ENCODE data around the gene RRAS2. TPM values are rescaled to one million over a fixed set of nuclear protein-coding genes. Genes with fewer than 3 reads are reported as not detected.

Gene RRAS2
- total RNA-seq, 1 donor from 2014 or later = 45.5 TPM

DNA sequence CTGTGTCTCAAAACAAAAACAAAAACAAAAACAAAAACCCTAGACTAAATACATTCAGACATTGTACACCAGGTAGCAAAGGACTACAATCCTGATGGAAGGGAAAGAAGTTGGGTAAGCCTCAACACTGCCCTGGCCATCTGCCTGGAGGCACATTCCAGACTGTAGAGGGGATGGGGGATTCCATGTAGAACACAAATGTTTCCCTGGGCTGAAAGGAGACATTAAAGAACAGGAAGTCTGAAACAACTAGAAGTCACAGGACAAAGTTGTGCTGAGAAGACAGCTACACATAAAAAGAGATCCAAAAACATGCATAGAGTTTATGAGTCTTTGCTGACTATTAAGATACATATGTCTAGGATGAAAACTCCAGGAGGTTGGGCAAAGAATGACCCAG, 83.9 kb downstream of the RRAS2 start:
- H3K4me3 Mint-ChIP-seq (ENCODE audit: low read depth) = no peak overlapping the region
- H3K27me3 Mint-ChIP-seq = no peaks in the 10 kb centered on the region
- H3K4me1 Mint-ChIP-seq (ENCODE audit: low read depth) = no peaks in the 10 kb centered on the region
- H3K36me3 Mint-ChIP-seq (ENCODE audit: insufficient read depth) = peaks cover 20% of the 10 kb centered on the region
- H3K27ac Mint-ChIP-seq = peak overlapping the region; percentile 70
- TF ChIP-seq, protein P1, sequence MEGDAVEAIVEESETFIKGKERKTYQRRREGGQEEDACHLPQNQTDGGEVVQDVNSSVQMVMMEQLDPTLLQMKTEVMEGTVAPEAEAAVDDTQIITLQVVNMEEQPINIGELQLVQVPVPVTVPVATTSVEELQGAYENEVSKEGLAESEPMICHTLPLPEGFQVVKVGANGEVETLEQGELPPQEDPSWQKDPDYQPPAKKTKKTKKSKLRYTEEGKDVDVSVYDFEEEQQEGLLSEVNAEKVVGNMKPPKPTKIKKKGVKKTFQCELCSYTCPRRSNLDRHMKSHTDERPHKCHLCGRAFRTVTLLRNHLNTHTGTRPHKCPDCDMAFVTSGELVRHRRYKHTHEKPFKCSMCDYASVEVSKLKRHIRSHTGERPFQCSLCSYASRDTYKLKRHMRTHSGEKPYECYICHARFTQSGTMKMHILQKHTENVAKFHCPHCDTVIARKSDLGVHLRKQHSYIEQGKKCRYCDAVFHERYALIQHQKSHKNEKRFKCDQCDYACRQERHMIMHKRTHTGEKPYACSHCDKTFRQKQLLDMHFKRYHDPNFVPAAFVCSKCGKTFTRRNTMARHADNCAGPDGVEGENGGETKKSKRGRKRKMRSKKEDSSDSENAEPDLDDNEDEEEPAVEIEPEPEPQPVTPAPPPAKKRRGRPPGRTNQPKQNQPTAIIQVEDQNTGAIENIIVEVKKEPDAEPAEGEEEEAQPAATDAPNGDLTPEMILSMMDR (IDR thresholded peaks at IDR 0.05; ENCODE audit: unreplicated experiment) = no peak
- peaks cover 3% of the 10 kb centered on the region for H3K9me3 Mint-ChIP-seq (ENCODE audit: low read depth)
- DNase-seq (ENCODE audit: low spot score, unreplicated experiment) = no peak

DNA sequence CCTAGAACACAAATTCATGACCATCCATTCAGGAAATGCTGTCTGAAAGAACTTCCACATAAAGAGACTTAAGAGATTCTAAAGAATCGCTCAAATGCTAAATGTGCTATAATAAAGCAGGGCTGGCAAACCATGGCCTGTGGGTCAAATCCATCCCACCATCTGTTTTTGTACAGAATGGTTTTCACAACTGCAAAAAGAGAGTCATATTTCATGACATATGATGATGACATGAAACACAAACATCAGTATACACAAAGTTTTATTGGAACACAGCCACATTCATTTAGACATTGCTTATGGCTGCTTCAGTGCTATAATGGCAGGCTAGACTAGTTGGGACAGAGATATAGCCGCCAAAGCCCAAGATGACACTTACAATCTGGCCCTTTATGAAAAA, 85.1 kb downstream of the RRAS2 start:
- Mint-ChIP-seq H3K9me3 (ENCODE audit: low read depth) (peaks cover 3% of the 10 kb centered on the region), H3K36me3 (ENCODE audit: insufficient read depth) (peaks cover 18% of the 10 kb centered on the region), H3K27me3 (no peaks in the 10 kb centered on the region), H3K4me3 (ENCODE audit: low read depth) (no peak overlapping the region), H3K27ac (peak overlapping the region; percentile 73), H3K4me1 (ENCODE audit: low read depth) (no peaks in the 10 kb centered on the region)
- no peak for DNase-seq (ENCODE audit: low spot score, unreplicated experiment)
- TF ChIP-seq, protein P1 (IDR thresholded peaks at IDR 0.05; ENCODE audit: unreplicated experiment) = no peak

DNA sequence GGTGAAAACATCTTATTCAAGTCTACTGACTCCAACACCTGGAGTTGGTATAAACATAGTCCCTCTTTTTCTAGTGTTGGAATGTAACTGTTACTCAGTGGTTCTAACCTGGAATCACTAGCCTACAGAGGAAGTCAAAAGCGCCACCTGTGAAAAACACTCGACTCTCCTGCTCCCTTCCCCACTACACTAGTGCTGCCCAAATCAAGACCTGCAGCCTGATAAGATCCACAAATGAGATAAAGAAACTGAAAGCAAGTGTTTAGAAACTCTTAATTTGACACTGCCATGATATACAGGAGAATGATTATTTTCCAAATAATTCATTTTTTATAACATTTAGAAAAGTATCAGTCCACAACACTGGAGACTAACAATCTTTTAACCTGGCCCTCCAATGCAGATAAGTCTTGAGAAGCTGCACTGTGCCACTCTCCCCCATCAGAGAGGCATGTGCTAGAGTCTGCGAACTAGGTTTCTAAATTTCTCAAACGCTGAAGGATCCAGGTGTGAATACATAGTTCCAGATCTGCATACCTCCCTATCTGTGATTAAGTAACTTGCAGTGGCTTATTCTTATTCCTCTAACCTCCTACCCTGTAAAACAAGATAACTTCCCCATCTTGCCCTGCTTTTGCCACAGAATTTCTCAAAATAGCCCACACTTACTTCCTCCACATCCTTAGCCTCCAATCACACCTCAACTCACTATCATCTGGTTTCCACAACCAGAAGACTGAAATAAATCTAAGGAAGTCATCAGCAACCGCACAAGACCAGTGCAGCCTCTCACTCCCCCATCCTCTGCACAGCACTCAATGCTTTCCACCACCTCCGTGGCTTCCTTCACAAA, 88.1 kb downstream of the RRAS2 start:
- H3K27me3 Mint-ChIP-seq = no peaks in the 10 kb centered on the region
- TF ChIP-seq, protein P1 (IDR thresholded peaks at IDR 0.05; ENCODE audit: unreplicated experiment) = no peak
- no peak overlapping the region for H3K27ac Mint-ChIP-seq
- peaks cover 17% of the 10 kb centered on the region for H3K36me3 Mint-ChIP-seq (ENCODE audit: insufficient read depth)
- H3K4me3 Mint-ChIP-seq (ENCODE audit: low read depth) = no peak overlapping the region
- H3K4me1 Mint-ChIP-seq (ENCODE audit: low read depth) = no peaks in the 10 kb centered on the region
- no peak for DNase-seq (ENCODE audit: low spot score, unreplicated experiment)
- no peaks in the 10 kb centered on the region for H3K9me3 Mint-ChIP-seq (ENCODE audit: low read depth)

DNA sequence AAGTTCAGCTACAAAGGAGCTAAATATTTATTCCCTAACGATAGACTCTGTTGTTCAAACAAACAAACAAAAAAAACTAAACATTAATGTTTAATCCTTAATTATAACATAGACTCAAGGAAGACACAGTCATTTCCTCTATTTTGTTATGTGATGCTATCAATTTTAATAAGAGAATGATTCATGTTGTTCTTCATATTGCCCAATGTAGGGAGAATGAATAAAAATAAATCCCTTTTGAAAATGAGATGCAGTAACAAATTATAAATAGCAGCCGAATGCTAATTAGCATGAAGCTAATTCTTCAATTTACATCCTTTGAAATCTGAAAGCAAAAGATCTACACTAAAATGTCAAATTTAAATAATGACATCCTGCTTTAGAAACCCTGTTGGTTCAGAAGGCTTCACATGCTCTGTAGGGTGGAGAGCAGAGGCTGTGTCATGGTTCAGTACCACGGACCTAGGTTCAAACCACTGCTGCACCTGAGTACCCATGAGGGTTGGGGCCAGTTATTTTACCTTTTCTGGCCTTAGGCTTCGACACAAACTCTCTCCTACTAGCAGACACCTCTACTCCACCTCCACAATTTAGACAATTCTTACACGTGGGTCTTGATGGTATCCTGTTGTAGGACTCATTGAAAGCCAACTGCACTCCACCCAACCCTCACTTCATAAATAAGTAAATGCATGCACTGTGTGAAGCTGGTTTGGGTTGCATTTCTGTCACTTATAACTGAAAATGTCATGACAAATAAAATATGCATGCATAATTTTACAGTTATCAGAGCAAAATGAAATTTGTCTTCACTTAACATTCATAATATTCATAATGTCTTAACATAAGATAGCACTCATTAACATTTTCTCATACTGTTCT, 89.0 kb downstream of the RRAS2 start:
- Mint-ChIP-seq H3K36me3 (ENCODE audit: insufficient read depth) (peaks cover 22% of the 10 kb centered on the region), H3K9me3 (ENCODE audit: low read depth) (no peaks in the 10 kb centered on the region), H3K4me3 (ENCODE audit: low read depth) (no peak overlapping the region), H3K27me3 (no peaks in the 10 kb centered on the region), H3K4me1 (ENCODE audit: low read depth) (no peaks in the 10 kb centered on the region), H3K27ac (no peak overlapping the region)
- DNase-seq (ENCODE audit: low spot score, unreplicated experiment) = no peak
- TF ChIP-seq, protein P1 (IDR thresholded peaks at IDR 0.05; ENCODE audit: unreplicated experiment) = no peak

DNA sequence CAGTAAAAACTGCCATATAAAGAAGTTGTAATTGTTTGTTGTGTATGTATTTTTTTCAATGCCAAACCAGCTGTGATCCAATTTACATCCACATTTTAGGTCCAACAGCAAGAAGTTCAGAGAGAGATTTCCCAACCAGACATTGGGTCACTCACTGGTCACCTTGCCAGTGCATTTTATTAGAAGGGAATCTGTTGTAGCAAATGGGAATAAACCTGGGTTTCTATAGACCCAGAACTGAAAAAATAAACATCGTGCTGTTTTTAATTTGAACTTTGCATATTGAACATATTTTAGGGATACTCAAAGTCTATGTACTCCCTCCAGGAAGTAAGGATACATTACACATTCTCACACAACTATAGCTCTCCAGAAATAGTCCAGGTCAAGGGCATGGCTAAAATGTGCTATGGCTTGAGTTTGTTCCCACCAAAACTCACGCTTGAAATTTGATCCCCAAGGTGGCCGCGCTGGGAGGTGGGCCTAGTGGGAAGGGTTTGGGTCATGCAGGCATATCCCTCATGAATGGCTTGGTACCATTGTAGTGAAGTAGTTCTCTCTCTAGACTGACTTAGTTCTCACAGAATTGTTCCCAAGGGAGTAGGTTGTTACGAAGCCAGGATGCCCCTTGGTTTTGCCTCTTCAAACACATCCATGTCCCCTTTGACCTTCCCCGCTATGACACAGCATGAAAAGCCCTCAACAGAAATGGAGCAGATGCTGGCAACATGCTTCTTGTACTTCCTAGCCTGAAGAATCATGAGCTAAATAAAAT, 90.9 kb downstream of the RRAS2 start:
- Mint-ChIP-seq H3K4me3 (ENCODE audit: low read depth) (no peak overlapping the region), H3K36me3 (ENCODE audit: insufficient read depth) (peaks cover 17% of the 10 kb centered on the region), H3K4me1 (ENCODE audit: low read depth) (no peaks in the 10 kb centered on the region), H3K9me3 (ENCODE audit: low read depth) (no peaks in the 10 kb centered on the region), H3K27ac (no peak overlapping the region), H3K27me3 (no peaks in the 10 kb centered on the region)
- TF ChIP-seq, protein P1 (IDR thresholded peaks at IDR 0.05; ENCODE audit: unreplicated experiment) = no peak
- DNase-seq (ENCODE audit: low spot score, unreplicated experiment) = no peak
